HG03045 (cell line): ENCODE data around the gene COMMD1.
"Not testable (repeated sequence)": the region's sequence is repeated elsewhere in the genome, so short reads cannot be mapped to it uniquely, and the experiment has no call there.

ENCODE experiments used
- ATAC-seq: cut with Tn5 transposase; IDR thresholded peaks from one replicate; pipeline ENCODE4 v1.9.1; 2021; ENCODE audit warnings: mild to moderate bottlenecking, moderate library complexity; ENCODE audit not compliant: unreplicated experiment

Gene COMMD1

DNA sequence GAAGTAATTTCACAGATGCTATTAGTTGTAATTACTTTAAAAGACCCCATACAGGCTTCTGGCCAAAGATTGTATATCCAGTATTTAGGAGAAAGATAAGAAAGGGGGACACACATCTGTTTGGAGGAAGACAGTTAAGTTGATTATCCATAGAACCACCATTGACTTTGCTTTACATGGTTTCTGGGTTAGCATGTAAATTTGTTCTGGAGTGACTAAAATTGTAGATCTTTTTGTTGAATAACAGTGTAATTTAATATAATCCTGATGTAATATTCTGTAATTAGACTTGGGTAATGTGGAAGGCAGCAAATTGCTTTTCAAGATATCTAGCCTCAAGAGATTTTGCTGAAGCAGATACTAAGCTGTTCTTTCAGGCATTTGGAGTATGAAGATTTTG is 17.2 kb downstream of the COMMD1 start:
- no peak for ATAC-seq

DNA sequence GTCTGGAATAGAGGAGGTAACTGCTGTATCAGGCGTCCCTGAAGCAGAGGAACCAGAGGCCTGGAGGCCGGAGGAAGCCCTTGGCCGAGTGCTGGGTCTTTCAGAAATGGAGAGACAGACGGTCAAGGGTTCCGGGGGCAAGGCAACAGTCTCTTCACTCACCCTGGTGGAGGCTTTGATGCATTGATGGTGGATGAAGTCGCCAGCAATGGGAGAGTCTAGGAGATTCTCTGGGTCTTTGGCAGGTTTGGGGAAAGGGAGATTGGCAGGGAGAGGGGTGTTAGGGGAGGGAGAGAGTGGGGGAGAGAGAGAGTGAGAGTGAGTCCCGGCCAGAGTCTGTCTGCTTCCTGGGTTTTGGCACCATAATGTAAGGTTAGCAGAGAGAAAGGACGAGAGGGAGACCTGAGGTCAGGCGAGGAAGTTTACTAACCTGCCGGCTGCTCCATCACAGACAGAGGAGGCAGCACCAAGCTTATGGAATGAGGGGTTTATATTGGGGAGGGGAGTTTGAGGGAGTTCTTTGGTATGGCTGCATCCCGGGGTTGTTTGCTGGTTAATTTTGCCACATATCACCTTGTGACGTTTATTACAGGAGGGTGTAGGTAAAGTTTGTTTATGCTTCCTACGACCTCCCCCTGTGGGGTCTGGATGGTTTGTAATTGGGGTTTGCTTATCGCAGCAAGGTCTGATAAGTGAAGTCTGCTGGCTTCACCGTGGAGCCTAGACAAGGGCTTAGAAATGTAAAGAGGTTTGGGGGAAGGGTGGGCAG is 19.6 kb downstream of the COMMD1 start:
- no peak for ATAC-seq

DNA sequence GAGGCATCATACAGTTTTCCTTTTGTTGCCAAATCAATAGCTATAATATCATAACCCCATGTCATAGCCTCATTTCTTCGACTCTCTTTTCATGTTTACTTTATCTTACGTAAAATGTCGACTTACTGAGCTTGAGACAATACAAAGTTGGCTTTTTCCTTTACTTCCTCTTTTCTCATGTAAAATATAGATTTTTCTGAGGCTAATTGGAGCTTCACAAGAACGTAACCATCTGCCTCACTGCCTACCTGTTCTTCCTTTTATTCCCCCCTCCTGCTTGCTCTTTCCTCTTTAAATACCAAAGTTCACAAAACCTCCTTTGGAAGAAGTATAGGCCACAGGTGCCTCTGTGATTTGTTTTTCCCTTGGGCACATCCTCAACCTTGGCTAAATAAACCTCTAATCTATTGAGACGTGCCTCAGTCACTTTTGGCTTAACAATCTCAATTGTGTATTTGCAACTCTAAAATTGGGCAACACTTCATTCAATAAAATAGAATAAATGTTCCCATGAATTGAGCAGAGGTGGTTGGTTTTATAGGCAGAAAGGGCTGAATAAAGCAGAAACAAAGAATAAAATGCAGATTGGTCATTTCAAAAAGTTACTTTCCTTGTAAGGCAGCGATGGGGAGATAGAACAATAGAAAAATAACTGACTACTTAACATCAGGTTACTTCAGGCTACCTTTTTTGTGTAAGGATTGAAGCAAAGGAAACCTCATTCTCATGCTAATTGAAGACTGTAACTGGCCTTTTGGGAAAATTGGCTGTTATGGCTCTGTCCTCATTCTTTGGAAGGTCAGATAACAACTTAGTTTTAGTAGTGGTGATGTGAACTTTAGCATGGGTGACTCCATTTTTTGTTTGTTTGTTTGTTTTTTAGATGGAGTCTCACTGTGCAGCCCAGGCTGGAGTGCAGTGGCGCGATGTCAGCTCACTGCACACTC is 21.3 kb downstream of the COMMD1 start:
- ATAC-seq: no peak

DNA sequence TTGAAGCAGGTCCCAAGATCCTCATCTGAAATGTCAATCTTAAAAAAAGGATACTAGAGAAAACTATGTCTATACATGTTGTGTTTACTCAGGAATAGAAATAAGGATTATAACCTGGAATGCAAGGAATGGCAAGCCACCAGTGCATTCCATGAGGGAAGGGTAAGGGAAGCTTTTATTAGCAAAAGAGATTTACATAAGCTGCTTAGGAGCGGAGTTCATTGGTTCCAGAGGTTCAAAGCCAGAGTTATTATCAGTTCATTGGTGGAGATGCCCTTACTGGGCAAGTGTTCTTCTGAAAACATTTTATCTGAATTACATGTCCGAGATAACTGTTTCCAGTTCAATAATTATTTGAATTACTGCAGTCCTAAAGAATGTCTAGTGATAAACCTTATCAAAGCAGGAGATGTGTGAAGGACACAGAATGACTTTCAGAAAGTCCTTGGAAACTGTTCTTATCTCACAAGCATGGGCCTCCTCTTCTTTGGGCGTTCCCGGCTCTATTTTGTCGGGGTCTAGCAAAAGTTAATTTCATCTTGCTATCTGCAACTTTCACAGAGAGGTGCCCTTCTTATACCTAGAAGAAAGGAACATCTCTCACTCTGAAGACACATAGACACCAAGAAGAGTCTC is 23.5 kb downstream of the COMMD1 start:
- ATAC-seq: no peak

DNA sequence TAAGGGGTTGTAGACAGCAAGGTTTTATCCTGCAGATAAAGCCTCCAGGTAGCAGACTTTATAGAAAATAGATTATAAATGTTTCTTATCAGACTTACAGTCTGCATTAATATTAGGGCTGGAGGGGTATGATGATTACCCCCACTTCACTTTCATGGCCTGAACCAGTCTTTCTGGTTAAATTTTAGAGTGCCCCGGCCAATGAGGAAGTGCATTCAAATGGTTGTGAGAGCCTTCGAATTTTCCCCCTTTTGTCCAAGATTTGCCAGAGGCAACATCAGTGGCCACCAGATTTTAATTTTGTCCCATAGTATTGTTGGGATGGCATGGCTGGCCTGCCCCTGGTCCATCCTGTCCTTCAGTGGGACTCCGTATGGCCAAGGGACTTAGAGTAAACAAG is 31.6 kb downstream of the COMMD1 start:
- ATAC-seq: no peak

DNA sequence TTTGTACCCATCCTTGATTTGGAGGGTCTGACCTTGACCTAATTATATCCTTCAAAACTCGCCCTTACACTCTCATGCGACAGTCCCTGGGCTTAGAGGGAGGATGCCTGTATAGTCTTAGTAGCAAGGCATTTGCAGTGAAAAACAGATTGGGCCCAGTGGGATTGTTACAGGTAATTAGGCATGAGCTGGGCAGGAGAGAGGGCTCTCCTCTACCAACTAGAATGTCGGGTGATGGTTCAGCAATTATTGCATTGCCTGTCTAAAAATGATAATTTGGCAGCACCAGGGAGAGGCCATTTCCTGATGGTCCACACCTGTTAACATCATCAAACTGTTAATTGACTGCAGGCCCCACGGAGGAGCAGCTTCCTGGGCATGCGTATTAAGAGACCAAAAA is 32.4 kb downstream of the COMMD1 start:
- ATAC-seq: no peak

DNA sequence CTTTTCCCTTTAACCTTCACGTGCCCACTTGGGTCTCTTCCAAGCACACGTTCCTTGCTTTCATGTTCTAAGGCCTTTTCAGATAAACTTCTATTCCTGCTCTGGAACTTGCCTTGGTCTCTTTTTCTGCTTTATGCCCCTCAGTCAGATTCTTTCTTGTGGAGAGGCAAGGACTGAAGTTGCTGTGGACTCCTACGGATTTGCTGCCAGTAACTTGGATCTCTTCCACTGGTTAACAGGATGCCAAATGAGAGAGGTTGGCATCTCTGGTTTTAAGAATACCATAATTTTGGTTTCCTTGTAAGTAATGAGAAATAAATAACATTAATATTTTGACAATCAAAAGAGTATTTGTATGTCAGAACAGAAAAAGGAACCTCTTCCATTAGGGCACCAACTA is 33.0 kb downstream of the COMMD1 start:
- no peak for ATAC-seq

DNA sequence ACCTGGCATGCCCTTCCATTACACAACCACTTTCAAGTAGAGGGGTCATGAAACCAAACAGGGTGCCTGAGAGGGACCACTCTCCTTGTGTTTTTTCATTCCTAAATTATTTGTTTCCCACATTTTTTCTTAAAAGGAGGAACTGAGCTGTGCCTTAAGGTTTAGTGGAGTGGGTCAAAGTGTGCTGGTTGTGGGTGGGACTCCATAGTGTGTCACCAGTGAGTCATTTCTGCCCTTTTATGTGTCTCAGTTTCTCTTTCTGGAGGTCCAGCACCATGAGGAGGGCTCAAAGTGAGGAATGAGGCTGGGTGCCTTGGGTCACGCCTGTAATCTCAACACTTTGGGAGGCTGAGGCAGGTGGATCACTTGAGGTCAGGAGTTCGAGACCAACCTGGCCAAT is 37.8 kb downstream of the COMMD1 start:
- no peak for ATAC-seq

DNA sequence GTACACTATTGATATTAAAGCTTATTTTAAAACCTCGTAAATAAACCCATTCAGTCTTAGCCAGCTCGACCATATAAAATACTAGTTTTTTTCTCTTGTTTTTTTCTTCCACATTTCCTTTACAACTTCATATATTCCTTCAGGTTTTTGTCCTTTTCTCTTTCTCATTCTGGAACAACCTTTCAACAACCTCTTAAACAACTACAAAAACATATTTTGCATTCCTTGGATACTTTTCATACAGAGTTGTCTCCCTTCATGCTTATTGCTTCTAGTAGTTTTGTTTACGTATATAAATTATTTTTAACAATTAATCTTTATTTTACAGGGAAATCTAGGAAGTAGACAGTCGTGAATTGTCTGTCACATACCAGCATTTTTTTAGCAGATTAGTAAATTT is 41.2 kb downstream of the COMMD1 start:
- no peak for ATAC-seq

DNA sequence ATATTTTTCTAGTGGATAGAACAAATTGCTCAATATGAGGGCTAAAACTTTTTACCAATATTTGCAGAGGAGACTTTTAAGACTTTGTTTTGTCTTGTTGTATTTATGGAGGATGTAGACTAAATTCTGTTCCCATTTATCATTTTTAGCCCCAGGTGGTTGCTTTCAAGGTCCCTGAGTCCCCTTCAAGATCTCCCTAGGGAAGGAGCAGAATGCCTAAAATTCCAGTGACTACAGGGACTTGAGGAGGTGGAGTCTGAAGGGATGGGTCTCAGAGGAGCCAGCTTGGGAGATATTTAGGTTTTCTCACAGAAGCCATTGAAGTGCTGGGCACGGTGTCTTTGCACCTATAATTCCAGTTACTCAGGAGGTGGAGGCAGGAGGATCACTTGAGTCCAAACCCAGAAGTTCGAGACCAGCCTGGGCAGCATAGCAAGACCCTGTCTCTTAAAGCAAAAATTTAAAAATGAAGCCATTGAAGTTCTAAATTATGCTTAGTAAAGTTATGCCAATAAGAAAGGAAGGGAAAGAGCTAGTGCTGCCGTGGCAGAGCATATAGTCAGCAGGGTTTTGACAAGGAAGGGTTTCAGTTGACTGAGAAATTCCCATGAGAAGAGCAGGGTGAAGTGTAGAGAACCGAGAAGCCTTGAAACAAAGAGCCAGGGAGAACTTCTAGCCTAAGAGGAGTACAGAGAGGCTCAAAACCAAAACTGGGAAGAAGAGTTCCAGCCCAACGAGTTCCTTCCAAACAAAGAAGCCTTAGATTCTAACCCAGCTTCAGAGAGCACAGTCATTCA is 43.4 kb downstream of the COMMD1 start:
- ATAC-seq: no peak

DNA sequence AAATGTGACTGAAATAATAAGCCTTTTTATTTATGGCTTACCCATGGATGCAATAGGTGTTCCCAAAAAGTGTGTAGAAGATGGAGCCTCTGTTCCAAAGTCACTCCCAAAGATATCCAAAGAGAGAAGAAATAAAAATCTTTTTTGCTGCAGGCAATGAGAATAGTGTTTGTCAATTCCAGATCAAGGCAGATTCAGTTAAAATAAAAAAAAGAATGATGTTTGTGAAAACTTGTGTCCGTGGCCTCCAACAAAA is 43.9 kb downstream of the COMMD1 start:
- ATAC-seq: no peak

DNA sequence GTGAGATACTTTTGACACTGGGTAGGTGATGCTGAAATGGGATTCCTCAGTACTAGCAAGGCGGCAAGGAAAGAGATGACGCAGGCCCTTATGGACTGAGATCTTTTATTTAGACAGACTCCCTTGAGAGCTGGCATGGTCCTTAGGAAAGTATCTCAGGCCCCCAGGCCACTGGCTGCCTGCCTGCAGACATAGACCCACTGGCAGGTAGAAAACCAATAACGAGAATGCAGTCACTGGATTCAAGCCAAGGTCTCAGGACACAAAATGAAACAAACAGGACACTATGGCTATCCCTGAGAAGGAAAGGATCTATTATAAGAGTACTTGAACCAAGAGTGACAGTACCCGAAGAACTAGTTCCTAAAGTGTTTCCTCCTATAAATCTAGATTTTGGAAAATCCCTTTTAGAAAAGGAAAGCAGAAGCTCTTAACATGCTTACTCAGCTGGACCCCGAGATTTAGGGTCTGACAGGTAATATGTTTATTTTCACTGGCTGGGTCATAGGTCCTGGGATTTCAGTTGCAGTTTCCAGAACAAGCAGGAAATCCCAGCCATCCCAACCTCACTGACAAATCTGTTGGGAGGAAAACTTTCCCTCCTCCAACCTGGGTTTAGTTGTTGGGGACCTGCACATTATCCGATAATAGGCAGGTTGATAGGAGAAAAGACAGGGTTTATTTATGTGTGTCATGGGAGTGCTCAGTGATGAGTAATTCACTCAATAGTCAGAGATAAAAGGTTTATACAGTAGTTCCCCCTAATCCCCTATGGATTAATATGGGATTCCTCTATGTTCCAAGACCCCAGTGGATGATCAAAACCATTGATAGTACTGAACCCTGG is 44.5 kb downstream of the COMMD1 start:
- ATAC-seq: no peak

DNA sequence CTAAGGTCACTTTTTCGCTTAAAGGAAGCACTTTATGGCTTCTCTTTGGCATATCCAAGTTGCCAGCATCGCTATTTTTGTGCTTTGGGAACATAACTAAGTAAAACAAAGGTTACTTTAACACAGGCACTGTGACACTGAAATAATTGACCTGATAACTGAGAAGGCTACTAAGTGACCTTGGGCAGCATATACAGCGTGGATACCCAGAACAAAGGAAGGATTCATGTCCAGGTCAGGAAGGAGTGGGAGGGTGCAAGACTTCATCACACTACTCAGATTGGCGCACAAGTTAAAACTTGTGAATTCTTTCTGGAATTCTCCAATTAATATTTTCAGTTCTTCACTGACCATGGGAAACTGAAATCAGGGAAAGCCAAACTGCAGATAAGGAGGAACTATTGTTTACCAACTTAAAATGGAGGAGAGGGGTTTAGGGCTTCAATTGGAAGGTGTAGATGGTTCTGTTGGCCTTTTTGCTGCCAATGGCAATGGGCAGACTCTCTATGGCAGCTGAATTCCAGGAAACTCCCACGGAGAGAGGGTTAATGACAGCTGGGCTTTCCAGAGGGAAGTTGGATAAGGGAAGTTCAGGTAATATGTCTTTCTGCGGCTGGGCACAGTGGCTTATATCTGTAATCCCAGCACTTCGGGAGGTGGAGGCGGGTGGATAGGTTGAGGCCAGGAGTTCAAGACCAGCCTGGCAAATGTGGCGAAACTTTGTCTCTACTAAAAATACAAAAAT is 45.3 kb downstream of the COMMD1 start:
- no peak for ATAC-seq

DNA sequence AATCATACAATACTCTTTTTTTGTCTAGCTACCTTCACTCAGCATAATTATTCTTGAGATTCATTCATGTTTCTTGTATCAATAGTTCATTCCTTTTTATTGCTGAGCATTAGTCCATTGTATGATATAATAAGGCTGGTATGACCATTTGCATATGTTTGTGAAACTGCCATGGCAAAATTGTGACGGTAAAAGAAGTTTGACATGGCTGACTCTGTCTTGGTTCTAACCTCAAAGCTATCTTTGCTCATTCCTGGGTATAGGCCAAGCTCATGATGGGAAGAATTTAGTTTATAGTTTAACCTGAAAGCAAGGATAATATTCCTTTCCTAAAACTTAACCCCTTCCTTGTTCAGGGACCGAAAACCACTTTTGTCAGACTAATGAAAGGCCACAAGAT is 46.4 kb downstream of the COMMD1 start:
- no peak for ATAC-seq

DNA sequence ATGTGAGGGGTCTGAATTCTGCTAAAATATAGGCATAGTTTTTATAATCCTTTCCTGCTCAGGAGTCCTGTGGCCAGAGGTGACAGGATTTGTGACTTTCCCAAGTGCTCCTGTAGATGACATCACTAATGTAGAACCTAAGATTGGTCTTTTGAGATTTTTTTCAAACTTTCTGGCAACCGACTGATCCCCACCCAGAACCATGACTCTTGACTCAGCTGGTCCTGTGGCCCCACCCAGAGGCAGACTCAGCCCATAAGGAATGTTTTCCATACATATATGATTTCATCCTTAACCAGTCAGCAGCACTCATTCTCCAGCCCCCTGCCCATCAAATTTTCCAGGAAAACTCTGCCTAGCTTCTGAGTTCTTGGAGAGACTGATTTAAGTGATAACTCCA is 46.8 kb downstream of the COMMD1 start:
- ATAC-seq: no peak

DNA sequence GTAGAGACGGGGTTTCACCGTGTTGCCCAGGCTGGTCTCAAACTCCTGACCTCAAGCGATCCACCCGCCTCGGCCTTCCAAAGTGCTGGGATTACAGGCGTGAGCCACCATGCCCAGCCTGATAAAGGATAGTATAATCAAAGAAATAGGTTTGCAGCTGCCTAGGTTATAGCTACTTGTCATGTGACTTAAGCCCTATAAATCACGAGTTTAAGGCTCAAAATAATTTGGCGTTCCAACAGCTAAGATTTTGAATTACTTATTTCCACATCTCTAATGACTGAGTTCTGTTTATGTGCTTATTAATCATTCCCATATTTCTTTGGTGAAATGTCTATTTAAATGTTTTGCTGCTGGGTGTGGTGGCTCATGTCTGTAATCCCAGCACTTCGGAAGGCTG is 49.4 kb downstream of the COMMD1 start:
- ATAC-seq: not testable (repeated sequence)

DNA sequence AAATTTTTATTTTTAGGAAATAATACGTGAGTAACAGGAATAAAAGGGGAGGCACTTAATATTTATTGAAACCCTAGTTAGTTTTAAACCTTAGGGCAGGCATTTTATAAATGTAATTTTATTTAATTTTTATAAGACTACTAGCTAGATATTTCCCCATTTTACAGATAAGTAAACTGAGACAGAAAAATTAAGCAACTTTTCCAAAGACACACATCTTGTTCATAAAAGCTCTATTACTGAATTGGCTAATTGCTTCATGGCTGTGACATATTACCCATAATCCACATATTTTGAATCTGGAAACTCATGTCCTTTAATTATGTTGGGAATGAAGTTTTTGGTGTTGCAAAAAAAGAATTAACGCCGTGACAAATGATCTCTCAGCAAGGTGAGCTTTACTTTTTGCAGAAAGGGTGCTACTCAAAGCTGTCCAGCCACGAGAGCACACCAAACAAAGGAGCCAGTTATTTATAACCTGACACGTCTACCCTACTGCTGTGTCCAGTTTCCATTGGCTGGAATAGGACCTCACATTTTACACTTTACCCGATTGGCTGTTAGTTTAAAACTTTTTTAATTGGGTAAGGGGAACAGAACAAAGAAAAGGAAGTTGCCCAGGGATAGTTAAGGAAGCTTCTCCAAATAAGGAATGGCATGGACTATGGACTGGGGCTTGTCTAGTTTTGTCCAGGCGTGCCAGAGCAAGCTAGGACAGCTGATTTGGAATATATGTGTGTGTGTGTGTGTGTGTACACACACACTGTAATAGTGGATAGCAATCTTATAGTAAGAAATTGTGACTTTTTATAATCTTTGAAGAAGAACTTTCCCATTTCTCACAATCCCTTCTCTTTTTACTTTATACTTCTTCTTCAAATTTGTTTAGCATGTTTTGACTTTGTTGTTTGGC is 54.2 kb downstream of the COMMD1 start:
- ATAC-seq: no peak

DNA sequence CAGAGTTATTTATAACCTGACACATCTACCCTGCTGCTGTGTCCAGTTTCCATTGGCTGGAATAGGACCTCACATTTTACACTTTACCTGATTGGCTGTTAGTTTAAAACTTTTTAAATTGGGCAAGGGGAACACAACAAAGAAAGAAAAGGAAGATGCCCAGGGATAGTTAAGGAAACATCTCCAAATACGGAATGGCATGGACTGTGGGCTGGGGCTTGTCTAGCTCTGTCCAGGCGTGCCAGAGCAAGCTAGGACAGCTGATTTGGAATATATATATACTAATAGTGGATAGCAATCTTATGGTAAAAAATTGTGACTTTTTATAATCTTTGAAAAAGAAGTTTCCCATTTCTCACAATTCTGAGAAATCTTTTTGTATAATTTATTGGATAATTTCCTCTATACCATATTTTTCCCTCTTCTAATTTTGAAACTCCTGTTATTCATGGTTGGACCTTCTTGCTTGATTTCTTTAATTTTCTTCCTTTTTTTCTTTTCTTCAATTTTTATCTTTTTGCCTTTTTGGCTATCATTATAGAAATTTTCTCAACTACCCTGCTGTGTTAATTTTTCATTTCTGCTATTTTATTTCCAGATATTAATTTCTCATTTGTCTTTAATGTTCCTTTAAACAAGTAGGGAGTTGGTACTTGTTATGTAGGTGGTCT is 55.9 kb downstream of the COMMD1 start:
- ATAC-seq: no peak
